AG04449 (cell line): Measurements from ENCODE around the gene LRRC72.

Source experiments
- CTCF ChIA-PET: fragments of 350-600 bp; formaldehyde crosslinking; extraction: SDS; loops from one replicate; lab custom pipeline; 2021; ENCODE audit warnings: antibody characterized with exemption; lab: Yijun Ruan, JAX
- POLR2A ChIA-PET: fragments of 400-600, 350-600 bp; formaldehyde crosslinking; extraction: SDS; loops from one replicate; lab custom pipeline; 2020; ENCODE audit warnings: antibody characterized with exemption, inconsistent platforms; lab: Yijun Ruan, JAX
- DNase-seq: peaks from one replicate; pipeline ENCODE4 v3.0.0-alpha.2; 2010; ENCODE audit warnings: low read depth, low spot score
- H3K4me3 ChIP-seq: 2 replicates; pipeline ENCODE4 v1.5.1; 2011; ENCODE audit warnings: low read depth, mild to moderate bottlenecking, control low read depth, low read length
- TF ChIP-seq, protein P1 (sequence below): IDR thresholded peaks from one replicate; pipeline ENCODE4 v1.5.1; 2011; ENCODE audit warnings: mild to moderate bottlenecking, moderate library complexity, low read length, control low read depth, inconsistent platforms; ENCODE audit not compliant: insufficient read depth; ENCODE audit errors: missing control alignments

LRRC72 gene

DNA sequence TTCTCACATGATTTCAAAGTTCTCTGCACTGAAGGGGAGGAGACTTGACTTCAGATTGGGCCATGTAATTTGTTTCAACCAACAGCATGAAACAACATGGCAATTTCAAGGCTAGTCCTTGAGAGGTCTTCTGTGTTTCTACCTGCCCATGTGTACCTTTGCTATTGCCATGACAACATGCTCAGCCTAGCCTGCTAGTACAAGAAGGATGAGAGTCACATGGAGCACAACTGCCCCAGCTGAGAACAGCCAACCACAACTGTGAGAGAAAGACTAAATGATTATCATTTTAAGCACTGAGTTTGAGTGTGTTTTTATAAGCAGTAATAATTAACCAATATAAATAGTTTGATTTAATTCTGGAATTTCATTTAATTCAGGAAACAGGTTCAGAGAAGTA lies 77.0 kb downstream of the LRRC72 start:
- ChIA-PET POLR2A (no interaction called here), CTCF (interaction anchor here (0.6 to 0.8 kb wide), 2 partner anchors 9 to 39 kb away, joined by 3 read pairs; no protein-coding TSS in a partner anchor)
- TF ChIP-seq, protein P1, sequence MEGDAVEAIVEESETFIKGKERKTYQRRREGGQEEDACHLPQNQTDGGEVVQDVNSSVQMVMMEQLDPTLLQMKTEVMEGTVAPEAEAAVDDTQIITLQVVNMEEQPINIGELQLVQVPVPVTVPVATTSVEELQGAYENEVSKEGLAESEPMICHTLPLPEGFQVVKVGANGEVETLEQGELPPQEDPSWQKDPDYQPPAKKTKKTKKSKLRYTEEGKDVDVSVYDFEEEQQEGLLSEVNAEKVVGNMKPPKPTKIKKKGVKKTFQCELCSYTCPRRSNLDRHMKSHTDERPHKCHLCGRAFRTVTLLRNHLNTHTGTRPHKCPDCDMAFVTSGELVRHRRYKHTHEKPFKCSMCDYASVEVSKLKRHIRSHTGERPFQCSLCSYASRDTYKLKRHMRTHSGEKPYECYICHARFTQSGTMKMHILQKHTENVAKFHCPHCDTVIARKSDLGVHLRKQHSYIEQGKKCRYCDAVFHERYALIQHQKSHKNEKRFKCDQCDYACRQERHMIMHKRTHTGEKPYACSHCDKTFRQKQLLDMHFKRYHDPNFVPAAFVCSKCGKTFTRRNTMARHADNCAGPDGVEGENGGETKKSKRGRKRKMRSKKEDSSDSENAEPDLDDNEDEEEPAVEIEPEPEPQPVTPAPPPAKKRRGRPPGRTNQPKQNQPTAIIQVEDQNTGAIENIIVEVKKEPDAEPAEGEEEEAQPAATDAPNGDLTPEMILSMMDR = no peak
- no peak overlapping the region for H3K4me3 ChIP-seq
- no peak for DNase-seq

DNA sequence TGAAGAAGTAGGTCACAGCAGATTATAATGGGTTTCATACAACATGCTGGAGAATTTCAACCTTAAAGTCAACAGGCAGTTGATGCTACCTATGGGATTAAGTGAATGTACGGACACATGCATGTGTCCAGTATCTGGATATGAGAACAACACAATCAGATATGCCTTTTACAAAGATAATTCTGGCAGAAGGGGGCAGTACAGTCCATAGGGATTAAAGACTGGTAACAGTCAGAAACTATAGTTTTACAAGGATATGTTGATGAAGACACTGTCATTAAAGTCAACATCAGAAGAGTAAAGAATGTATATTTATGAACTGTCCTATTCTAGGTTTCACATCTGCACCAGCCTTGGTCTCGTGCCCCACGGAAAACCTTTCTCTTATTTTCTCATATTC lies 77.4 kb downstream of the LRRC72 start:
- no peak overlapping the region for H3K4me3 ChIP-seq
- ChIA-PET CTCF (interaction anchor here (0.6 to 0.8 kb wide), 2 partner anchors 10 to 39 kb away, joined by 3 read pairs; no protein-coding TSS in a partner anchor), POLR2A (no interaction called here)
- TF ChIP-seq, protein P1 = no peak
- DNase-seq = no peak

DNA sequence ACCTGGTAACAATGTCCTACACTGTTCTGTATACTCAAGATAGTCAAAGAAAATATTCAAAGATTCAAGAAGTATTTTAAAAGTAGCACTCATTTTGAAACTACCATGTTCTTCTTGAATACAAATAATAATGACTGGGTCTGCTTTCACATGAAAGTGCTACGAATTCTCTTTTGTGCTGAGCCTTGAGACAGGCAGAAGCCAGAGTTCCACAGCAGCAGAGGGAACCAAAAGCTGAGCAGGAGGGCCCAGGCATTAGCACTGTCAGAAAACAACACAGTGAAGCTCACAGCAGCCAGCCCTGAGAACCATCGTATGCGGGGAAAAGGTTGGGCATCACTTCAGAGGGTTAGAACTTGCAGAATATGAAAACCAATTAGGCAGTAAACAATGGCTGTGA lies 80.1 kb downstream of the LRRC72 start:
- no peak overlapping the region for H3K4me3 ChIP-seq
- CTCF ChIA-PET = no interaction called here

DNA sequence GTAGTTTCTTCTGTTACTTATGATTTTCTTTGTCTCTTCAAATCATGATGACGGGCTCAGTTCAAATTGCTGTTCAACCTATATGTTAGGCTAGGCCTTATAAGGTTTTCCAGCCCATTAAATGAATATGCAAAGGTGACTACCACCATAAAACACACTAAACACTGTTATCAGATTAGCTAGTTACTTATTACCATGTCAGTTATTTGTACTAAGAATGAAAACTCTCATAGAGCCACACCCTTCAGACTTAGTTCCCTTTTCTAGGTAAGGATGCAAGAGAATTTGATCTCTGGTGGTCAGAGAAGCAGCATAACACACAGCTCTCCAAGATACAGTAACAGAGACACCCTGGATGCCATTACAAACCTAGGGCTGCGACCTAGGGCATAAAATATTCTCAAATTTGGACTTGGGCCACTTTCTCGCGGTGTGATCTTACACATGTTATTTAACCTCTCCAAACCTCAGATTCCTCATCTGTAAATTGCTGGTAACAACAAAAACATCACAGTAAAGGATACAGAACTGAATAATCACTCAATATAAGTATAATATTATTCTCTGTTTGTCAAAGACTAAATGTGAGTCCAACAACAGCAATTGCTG lies 83.3 kb downstream of the LRRC72 start:
- ChIA-PET CTCF (interaction anchor here (0.7 to 1.6 kb wide), 3 partner anchors 8 to 14 kb away, joined by 3 to 5 read pairs (median 3); no protein-coding TSS in a partner anchor), POLR2A (no interaction called here)
- no peak overlapping the region for H3K4me3 ChIP-seq
- DNase-seq = no peak
- TF ChIP-seq, protein P1 = no peak

More for the DNA sequence above, 80.1 kb downstream of the LRRC72 start:
- TF ChIP-seq, protein P1 = no peak
- POLR2A ChIA-PET = no interaction called here
- DNase-seq = no peak

GRCh38 chr7:16611711-16612110 lies 85.1 kb downstream of the LRRC72 start:
- DNase-seq = no peak
- CTCF ChIA-PET = interaction anchor here (0.8 to 1.6 kb wide), 3 partner anchors 9 to 511 kb away, joined by 3 to 5 read pairs (median 3); no protein-coding TSS in a partner anchor
- POLR2A ChIA-PET = no interaction called here

GRCh38 chr7:16615228-16615627 lies 88.6 kb downstream of the LRRC72 start:
- POLR2A ChIA-PET = no interaction called here
- TF ChIP-seq, protein P1 = no peak

More at GRCh38 chr7:16611711-16612110, 85.1 kb downstream of the LRRC72 start:
- TF ChIP-seq, protein P1 = no peak
- H3K4me3 ChIP-seq = no peak overlapping the region

More at GRCh38 chr7:16615228-16615627, 88.6 kb downstream of the LRRC72 start:
- no peak for DNase-seq
- no peak overlapping the region for H3K4me3 ChIP-seq
- CTCF ChIA-PET = interaction anchor here (0.8 kb wide), 1 partner anchor 51 kb away, joined by 3 read pairs; no protein-coding TSS in a partner anchor
